Motor neuron (in vitro differentiated cells): ENCODE data around the gene CADM3. TPM values are rescaled to one million over a fixed set of nuclear protein-coding genes. Genes with fewer than 3 reads are reported as not detected.
A peak's percentile ranks its signal among the peaks of the same experiment; 100 is the strongest.

Experiments
- ATAC-seq, 8 experiments: fragments of 200-7000 bp; cut with Tn5 transposase; replicated peaks in 6 of 8; 2 replicates each; pipeline ENCODE4 v1.8.0; 2021; ENCODE audit warnings: mild to moderate bottlenecking in 8 of 8, moderate library complexity in 8 of 8
- H3K27ac ChIP-seq, 2 donors: fragments of 250-450 bp; sonication (Bioruptor Pico); 2 replicates each; pipeline ENCODE4 v1.9.0; 2021; ENCODE audit warnings: antibody characterized with exemption in 2 of 2, mild to moderate bottlenecking in 2 of 2, moderate library complexity in 1 of 2
- H3K4me1 ChIP-seq, 2 donors: fragments of 250-450 bp; sonication (Bioruptor Pico); replicated peaks in 1 of 2; 2 replicates each; pipeline ENCODE4 v1.6.1; 2021; ENCODE audit warnings: antibody characterized with exemption in 2 of 2, mild to moderate bottlenecking in 2 of 2, moderate library complexity in 1 of 2
- H3K4me3 ChIP-seq, 5 donors: fragments of 250-450 bp; sonication (Bioruptor Pico); 2 replicates each; pipeline ENCODE4 v1.9.0; 2021; ENCODE audit warnings: antibody characterized with exemption in 5 of 5, mild to moderate bottlenecking in 5 of 5, moderate library complexity in 4 of 5
- WGBS, 10 experiments: fragments of 450-650 bp; shearing (Covaris generic); methylation state at CpG; one replicate each; pipeline ENCODE4 v1.0.0; 2022; 5-methylcytosine and 5-hydroxymethylcytosine counted together
- in situ Hi-C, 9 experiments: fragments of 400-800 bp; cut with MboI; loops; one replicate each; pipeline ENCODE4 v1.15.0; 2021; ENCODE audit warnings: low sequenced_read_pairs in 9 of 9, low pct_unique_long_range_greater_than_20kb in 2 of 9; ENCODE audit not compliant: unreplicated experiment in 9 of 9
- total RNA-seq, 8 experiments: library from RNA; unstranded; fragments of 300-600 nt; gene quantifications; 2 replicates each; pipeline versions ENCODE4 v1.2.3 to v1.2.4, GENCODE V29; 2022

Gene CADM3
- total RNA-seq, 8 experiments from 2014 or later = 0.14 to 221 (median 110) TPM

DNA sequence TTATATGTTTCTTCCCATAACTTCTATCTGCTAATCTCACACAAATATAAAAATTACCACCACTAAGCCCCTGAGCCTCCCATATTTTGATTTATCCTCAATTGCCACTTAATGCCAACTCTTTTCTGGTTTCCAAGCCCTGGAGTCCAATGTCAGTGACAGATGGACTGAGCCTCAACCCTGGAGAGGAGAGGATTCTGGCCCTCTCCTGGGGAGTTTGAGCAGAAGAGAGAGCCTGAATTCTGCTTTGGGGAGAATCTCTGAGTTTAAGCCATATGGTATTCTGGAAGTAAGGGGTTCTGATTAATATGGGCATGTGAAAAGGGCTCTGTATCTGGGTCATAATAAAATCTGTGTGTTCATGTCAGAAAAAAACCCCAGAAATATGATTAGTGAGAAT lies 8.5 kb downstream of the CADM3 start:
- in situ Hi-C loops = no loop called here
- Histone ChIP-seq H3K4me3 (no peak overlapping the region), H3K27ac (no peak overlapping the region), H3K4me1 (peaks cover 0 to 14% of the 10 kb centered on the region in 2 donors)
- no peak for ATAC-seq

DNA sequence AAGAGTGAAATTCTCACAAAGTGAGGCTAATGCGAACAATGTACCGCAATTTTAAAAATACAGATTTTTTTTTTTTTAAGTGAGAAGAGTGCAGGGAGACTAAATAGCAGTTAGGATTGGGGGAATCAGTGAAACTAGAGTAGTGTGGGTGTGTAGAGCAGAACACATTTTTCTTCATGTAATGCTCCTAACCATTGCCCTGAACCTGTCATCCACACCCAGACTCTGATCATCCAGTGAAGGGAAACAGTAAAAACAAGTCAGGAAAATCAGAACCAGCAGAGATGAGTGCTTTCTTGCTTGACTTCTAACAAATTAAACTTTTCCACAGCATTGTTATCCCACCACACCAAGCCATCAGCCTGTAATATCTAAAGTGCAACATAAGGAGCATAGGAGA lies 9.1 kb downstream of the CADM3 start:
- in situ Hi-C loops = no loop called here
- H3K4me3 ChIP-seq = no peak overlapping the region
- H3K4me1 ChIP-seq = peaks cover 0 to 14% of the 10 kb centered on the region in 2 donors
- WGBS, 10 experiments = 75 to 100% (median 100%) methylated on average over 1 to 2 of the region's 2 CpGs; no CpG with 5 or more reads in 2 of the 10 experiments
- no peak for ATAC-seq
- no peak overlapping the region for H3K27ac ChIP-seq

- whole genome bisulfite sequencing, 10 experiments = 0 to 74% (median 54%) methylated on average over 2 to 4 of the region's 4 CpGs; no CpG with 5 or more reads in 1 of the 10 experiments
- no peak for ATAC-seq
- H3K4me3 ChIP-seq = no peak overlapping the region
- peaks cover 7 to 20% of the 10 kb centered on the region in 2 donors for H3K4me1 ChIP-seq
- H3K27ac ChIP-seq = no peak overlapping the region
- in situ Hi-C loops = no loop called here
Measured at GRCh38 chr1:159181328-159182024, 10.1 kb downstream of the CADM3 start.

- ATAC-seq = no peak
- in situ Hi-C loops = no loop called here
Measured at GRCh38 chr1:159184201-159184600, 12.8 kb downstream of the CADM3 start.

DNA sequence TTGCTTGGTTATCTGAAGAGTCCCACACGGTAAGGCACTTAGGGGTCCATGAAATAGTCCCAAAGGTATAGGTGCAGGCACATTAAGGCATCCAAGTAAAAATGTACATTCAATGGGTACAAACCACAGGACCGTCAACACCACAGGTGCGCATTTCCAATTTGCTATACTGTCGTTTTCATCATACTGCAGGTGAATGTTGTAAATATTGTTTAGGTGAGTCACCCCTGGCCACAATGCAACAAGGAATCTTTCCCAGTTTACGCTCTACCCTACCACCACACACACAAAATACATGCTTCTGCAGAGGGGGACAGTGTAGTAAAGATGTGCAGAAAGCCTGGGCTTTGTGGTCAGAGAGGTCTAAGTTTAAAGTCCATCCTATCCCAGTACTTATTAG lies 13.7 kb downstream of the CADM3 start:
- Histone ChIP-seq H3K4me1 (peaks cover 18 to 21% of the 10 kb centered on the region in 2 donors), H3K4me3 (no peak overlapping the region), H3K27ac (no peak overlapping the region)
- 20 to 100% (median 81%) methylated on average over 1 to 5 of the region's 5 CpGs for WGBS, 10 experiments
- ATAC-seq = no peak
- in situ Hi-C loops = no loop called here

More at GRCh38 chr1:159184201-159184600, 12.8 kb downstream of the CADM3 start:
- WGBS, 10 experiments = 6 to 100% (median 67%) methylated on average over 1 to 2 of the region's 2 CpGs; no CpG with 5 or more reads in 4 of the 10 experiments
- H3K27ac ChIP-seq = no peak overlapping the region
- H3K4me3 ChIP-seq = no peak overlapping the region
- peaks cover 21 to 25% of the 10 kb centered on the region in 2 donors for H3K4me1 ChIP-seq

DNA sequence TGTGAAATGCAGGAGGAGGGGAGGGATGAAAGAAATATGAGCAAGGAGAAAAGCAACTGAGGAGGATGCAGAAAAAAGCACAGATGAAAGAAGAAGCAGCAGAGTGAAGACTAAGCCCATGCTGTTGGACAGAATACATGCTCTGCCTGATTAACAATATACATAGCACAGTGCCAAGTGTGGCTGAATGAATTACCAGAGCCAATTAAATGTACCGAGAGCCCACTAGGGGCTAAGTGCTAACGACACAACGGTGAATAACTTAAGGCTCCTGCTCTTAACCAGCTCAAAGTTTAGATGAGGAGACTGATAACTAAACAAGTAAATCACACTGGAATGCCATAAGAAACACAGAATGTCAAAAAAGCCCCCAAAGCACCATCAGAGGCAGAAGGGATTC lies 15.6 kb downstream of the CADM3 start:
- peaks cover 18 to 21% of the 10 kb centered on the region in 2 donors for H3K4me1 ChIP-seq
- ATAC-seq = no peak
- peak overlapping the region in 4 of 5 donors; percentile 25 to 38 (median 36) for H3K4me3 ChIP-seq
- no peak overlapping the region for H3K27ac ChIP-seq
- in situ Hi-C loops = no loop called here
- WGBS, 10 experiments = 5 to 43% (median 8%) methylated on average over 3 of the region's 3 CpGs; no CpG with 5 or more reads in 3 of the 10 experiments

- peak in 6 of 8 experiments; percentile 45 to 85 (median 82) for ATAC-seq
- 3 to 44% (median 10%) methylated on average over 2 to 10 of the region's 14 CpGs; no CpG with 5 or more reads in 1 of the 10 experiments for WGBS, 10 experiments
- H3K4me3 ChIP-seq = peak overlapping the region; percentile 24 to 38 (median 35)
- peaks cover 18 to 21% of the 10 kb centered on the region in 2 donors for H3K4me1 ChIP-seq
- in situ Hi-C loops = no loop called here
- peak overlapping the region; percentile 41 to 45 for H3K27ac ChIP-seq
Measured at GRCh38 chr1:159187647-159188374, 16.4 kb downstream of the CADM3 start.

- in situ Hi-C loops = no loop called here
- H3K27ac ChIP-seq = peak overlapping the region; percentile 41 to 45
Measured at GRCh38 chr1:159188375-159188788, 17.0 kb downstream of the CADM3 start.

GRCh38 chr1:159190441-159190840 lies 19.0 kb downstream of the CADM3 start:
- Histone ChIP-seq H3K4me1 (peaks cover 18 to 21% of the 10 kb centered on the region in 2 donors), H3K4me3 (no peak overlapping the region), H3K27ac (no peak overlapping the region)
- WGBS, 10 experiments = 0 to 100% (median 94%) methylated on average over 1 to 2 of the region's 2 CpGs; no CpG with 5 or more reads in 6 of the 10 experiments
- no peak for ATAC-seq
- in situ Hi-C loops = no loop called here

More at GRCh38 chr1:159188375-159188788, 17.0 kb downstream of the CADM3 start:
- WGBS, 10 experiments = 0 to 20% (median 5%) methylated on average over 3 to 8 of the region's 24 CpGs; no CpG with 5 or more reads in 3 of the 10 experiments
- ATAC-seq = peak; percentile 75 to 100 (median 98)
- Histone ChIP-seq H3K4me1 (peaks cover 18 to 21% of the 10 kb centered on the region in 2 donors), H3K4me3 (peak overlapping the region; percentile 24 to 38 (median 35))

- ATAC-seq = peak in 3 of 8 experiments; percentile 23 to 45 (median 39)
- in situ Hi-C loops = no loop called here
Measured at GRCh38 chr1:159196543-159196942, 25.1 kb downstream of the CADM3 start.

GRCh38 chr1:159197561-159198557 lies 26.4 kb downstream of the CADM3 start:
- no peak overlapping the region for H3K27ac ChIP-seq
- peaks cover 14 to 21% of the 10 kb centered on the region in 2 donors for H3K4me1 ChIP-seq
- peak; percentile 60 to 98 (median 85) for ATAC-seq
- WGBS, 10 experiments = 22 to 54% (median 44%) methylated on average over 2 to 12 of the region's 12 CpGs; no CpG with 5 or more reads in 4 of the 10 experiments
- in situ Hi-C loops = no loop called here
- H3K4me3 ChIP-seq = no peak overlapping the region

More at GRCh38 chr1:159196543-159196942, 25.1 kb downstream of the CADM3 start:
- Histone ChIP-seq H3K27ac (no peak overlapping the region), H3K4me1 (peaks cover 10 to 12% of the 10 kb centered on the region in 2 donors), H3K4me3 (no peak overlapping the region)
- WGBS, 10 experiments = 9 to 86% (median 69%) methylated on average over 1 to 5 of the region's 5 CpGs; no CpG with 5 or more reads in 2 of the 10 experiments

GRCh38 chr1:159199901-159200300 lies 28.5 kb downstream of the CADM3 start:
- no peak for ATAC-seq
- Histone ChIP-seq H3K4me3 (no peak overlapping the region), H3K27ac (no peak overlapping the region), H3K4me1 (peaks cover 33 to 40% of the 10 kb centered on the region in 2 donors)
- 36 to 100% (median 73%) methylated on average over 1 to 5 of the region's 5 CpGs for WGBS, 10 experiments
- in situ Hi-C loops = no loop called here
